RKO (cell line): Measurements from ENCODE around the gene RAB27A.
A peak's percentile ranks its signal among the peaks of the same experiment; 100 is the strongest.
"Not testable (repeated sequence)": the region's sequence is repeated elsewhere in the genome, so short reads cannot be mapped to it uniquely, and the experiment has no call there.

ENCODE experiments used
- DNase-seq: peaks from one replicate; pipeline ENCODE4 v3.0.0-alpha.2; 2016; ENCODE audit warnings: low spot score

RAB27A gene

DNA sequence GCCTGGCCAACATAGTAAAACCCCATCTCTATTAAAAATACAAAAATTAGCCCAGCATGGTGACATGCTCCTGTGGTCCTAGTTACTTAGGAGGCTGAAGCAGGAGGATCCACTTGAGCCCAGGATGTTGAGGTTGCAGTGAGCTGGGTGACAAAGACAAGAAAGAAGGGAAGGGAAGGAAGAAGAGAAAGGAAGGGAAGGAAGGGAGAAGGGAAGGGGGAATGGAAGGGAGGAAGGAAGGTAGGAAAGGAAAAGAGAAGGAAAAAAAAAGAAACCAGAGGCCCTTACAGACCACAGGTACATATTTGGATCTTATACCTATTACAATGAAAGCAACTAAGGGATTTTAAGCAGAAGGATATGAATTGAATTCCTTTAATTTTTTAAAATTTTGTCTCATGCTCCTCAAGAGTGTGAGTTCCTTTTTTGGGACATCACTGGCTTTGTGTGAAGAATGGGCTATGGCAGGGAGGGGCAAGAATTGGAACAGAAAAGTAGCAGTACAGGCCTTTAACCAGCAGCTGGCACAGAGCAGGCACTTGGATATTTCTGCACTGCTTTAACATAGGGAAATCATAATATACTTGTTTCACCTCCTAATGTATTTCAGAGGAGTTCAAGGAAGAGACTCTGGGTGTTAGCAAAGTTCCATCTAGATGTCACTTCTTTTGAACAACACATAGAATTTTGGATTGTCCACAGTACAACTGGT, 7.9 kb downstream of the RAB27A start:
- DNase-seq, result no peak

DNA sequence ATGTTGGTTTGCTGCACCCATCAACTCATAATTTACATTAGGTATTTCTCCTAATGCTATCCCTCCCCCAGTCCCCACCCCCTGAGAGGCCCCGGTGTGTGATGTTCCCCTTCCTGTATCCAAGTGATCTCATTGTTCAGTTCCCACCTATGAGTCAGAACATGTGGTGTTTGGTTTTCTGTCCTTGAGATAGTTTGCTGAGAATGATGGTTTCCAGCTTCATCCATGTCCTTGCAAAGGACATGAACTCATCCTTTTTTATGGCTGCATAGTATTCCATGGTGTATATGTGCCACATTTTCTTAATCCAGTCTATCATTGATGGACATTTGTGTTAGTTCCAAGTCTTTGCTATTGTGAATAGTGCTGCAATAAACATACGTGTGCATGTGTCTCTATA, 9.0 kb downstream of the RAB27A start:
- DNase-seq, result not testable (repeated sequence)

DNA sequence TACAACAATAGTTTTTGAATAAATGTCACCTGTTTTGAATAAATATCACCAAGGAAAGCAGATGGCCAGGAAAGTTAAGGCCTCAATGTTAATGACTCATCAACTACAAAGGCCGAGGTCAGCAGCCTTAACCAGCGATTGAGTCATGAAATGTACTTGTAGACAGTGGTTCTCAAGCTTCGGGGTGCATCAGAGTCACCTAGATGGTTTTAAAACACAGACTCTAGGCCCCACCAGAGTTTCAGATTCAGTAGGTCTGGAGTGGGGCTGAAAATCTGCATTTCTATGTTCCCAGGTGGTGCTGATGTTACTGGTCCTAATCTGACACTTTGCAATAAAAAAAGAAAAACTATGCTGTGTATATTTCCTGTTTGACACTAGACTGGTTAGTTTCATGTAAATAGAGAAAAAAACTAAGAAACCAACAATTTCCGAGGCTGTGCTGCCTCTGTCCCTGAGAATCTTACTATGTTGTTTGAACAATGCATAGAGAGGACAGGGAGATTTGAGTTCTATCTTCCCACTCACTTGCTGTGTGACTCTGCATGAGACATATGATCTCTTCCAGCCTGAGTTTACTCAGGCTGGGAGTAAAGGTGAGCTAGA, 9.8 kb downstream of the RAB27A start:
- peak; percentile 89 for DNase-seq

DNA sequence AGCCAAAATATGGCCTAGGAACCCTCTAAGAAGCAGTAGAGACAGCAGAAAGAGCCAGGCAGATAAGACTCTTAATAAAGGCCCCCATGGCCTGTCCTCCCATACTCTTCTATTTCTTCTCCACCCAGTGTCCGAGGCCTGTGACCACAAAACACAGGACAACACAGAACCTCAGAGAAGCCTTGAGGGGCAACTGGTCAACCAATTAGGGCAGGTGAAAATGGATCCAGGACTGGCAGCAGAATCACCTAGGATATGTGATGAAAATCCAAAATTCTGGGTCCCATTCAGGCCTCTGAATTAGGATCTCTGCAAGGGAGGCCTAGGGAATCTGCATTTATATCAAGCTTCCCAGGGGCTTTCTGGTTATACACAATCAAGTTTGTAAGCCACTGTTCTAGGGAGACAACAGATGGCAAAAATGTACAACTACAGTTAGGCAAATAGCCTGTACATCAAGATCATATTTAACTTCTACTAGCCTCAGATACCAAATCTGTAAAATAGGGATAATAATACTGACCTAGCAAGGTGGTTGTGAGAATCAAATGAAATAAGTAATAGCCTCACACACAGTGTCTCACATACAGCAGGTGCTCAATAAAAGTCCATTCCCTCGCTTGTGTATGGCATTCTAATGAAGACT, 10.4 kb downstream of the RAB27A start:
- no peak for DNase-seq

DNA sequence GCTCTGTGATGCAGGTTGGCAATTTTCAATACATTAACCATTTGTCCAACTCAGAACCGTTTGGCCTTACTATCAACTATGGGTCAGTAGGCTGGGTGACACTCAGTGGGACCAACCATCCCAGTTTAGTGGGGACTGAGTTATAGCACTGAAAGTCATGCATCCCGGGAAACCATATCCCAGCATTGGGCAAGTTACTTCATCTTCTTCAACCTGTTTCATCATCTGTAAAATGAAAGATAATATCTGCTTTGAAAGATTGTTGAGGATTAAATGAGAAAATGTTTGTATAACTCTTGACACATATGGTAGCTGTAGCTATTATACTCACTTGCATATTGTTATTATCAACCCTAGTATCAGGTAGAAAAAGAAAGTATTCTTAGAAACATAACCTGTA, 11.9 kb downstream of the RAB27A start:
- DNase-seq, result no peak

DNA sequence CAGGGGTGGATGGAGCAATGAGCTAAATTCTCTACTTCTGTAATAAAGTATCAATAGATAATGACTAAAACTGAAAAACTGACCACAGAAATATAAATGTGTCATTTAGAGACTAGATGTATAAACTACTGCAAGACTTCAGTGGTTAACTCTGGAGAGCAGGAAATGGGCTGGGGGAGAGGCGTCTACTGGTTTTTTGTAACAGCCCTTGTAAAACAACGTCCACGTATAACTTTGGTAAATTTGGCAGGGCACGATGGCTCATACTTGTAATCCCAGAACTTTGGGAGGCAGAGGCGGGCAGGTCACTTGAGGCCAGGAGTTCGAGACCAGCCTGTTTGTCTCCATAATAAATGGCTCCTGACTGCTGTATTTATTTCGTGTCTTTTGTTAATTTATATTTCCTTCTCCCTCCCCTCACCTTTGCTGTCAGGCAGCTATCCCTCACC, 12.5 kb downstream of the RAB27A start:
- no peak for DNase-seq

DNA sequence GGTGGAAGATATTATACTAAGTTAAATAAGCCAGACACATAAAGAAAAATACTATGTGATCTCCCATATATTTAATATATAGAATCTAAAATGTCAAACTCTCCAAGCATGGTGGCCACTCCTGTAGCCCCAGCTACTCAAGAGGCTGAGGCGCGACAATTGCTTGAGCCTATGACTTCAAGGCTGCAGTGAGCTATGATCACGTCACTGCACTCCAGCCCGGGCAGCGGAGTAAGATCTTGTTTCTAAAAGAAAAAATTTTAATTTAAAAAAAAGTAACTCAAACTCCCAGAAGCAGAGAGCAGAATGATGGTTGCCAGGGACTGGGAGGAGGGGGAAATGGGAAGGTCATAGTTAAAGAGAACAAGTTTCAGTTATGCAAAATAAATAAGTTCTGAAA, 13.3 kb downstream of the RAB27A start:
- DNase-seq, result no peak

DNA sequence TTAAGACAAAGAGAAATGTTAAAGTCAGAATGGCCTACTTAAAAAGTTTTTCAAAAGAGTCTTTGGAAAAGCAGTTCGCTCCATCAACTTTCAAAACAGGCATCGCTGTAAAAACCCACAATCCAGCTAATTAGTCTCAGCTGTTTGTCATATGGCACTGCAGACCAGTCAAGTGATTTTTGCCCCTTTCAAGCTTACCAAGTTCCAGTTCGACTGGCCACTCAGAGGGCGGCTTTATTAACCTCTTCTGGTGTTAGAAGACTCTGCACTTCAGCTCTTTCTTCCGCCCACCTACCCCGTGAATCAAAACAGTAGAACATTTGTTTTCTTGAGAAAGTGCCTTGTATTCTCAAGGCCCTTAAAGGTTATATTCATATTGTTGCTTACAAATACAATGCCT, 19.3 kb downstream of the RAB27A start:
- no peak for DNase-seq

DNA sequence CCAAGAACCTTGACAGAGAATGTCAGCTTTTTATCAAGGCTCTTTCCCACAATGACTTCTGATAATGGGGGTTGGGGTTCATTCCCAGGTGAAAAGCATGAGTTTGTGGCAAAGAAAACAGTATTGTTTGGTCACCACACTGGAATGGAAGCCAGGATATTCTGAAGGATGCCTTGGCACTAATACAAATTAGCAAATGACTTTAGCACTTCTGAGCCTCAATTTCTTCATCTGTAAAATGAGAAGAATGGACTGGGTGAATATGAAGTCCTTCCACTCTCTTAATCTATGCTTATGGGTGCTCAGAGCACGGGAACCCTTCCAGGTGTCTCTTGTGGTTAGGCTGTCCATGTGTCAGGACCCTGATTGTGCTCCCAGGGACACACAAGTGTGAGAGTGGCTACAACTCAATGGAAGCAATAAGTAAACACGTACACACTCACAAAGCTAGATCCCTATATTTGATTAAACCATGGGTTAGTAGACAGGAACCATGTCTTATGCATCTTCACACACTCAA, 21.4 kb downstream of the RAB27A start:
- no peak for DNase-seq

DNA sequence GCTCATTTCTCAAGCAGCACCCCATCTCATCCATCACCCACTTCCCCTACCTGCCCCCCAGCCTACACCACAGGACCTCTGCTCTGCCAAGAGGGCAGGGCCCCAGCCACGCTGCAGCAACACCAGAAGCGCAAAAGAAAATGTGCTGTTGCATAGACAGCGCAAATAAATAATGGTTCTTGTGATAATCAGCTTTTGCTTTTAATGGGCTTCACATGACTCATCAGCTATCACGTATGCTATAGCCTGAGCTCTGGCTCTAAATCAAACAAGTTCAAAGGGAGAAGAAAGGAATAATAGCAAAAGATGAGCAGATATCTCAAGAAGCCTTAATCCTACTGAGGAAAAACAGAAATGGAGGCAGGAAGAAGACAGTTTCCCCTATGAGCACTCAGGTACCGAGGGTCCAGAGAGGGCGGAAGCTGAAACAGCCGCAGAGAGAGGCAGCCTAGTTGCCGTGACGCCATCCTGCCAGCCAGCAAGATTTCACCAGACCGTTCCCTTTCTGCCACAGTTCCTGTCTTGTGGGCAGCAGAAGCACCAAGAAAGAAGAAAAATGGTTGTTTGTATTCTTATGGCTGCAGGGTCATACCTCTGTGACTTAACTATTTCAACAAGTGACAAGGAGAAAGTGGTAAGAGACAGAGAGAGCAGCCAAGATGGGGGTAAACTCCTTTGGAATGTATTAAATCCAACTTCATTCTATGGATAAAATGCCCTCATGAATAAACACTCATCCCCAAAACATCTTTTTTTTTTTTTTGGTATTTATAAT, 22.0 kb downstream of the RAB27A start:
- no peak for DNase-seq

DNA sequence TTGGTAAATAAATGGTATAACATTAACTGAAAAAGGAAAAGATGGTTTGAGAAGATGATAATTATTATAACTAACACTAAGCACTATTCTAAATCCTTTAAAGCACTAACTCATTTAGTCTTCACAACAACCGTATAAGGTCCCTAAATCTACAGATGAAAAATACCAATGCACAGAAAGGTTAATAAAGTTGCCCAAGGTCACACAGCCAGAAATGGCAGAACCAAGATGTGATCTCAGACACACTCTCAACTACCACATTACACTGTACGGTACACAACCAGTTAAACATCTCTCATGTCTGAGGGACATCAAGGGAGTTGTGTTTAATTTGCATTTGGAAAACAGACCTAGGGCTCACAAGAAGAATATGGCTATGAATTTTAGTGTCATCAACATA, 23.1 kb downstream of the RAB27A start:
- DNase-seq, result no peak

DNA sequence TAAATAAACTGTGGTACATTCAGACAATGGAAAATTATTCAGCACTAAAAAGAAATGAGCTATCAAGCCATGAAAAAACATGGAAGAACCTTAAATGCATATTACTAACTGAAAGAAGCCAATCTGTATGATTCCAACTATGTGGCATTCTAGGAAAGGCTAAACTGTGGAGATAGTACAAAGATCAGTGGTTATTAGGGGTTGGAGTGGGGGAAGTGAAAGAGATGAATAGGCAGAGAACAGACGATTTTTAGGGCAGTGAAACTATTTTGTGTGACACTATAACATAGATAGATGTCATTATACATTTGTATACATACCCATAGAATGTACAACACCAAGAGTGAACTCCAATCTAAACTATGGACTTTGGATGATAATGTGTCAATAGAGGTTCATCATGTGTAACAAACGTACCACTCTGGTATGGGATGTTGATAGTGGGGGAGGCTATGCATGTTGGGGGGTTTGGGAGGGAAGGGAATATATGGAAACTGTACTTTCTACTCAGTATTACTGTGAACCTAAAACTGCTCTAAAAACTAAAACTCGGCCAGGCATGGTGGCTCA, 29.0 kb downstream of the RAB27A start:
- DNase-seq, result no peak

DNA sequence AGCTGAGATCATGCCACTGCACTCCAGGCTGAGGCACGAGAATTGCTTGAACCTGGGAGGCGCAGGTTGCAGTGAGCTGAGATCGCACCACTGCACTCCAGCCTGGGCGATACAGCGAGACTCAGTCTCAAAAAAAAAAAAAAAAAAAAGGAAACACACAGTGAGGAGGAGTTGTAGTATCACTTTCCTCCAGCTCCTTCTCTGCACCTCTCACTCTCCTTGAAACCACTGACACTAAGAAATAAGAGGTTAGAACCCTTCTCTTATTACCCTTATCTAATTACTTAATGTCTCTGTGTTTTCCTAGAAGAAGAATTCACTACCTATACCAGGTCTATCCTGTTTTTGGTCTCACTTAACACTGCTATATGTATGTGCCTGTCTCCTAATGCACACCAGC, 31.7 kb downstream of the RAB27A start:
- DNase-seq, result no peak

DNA sequence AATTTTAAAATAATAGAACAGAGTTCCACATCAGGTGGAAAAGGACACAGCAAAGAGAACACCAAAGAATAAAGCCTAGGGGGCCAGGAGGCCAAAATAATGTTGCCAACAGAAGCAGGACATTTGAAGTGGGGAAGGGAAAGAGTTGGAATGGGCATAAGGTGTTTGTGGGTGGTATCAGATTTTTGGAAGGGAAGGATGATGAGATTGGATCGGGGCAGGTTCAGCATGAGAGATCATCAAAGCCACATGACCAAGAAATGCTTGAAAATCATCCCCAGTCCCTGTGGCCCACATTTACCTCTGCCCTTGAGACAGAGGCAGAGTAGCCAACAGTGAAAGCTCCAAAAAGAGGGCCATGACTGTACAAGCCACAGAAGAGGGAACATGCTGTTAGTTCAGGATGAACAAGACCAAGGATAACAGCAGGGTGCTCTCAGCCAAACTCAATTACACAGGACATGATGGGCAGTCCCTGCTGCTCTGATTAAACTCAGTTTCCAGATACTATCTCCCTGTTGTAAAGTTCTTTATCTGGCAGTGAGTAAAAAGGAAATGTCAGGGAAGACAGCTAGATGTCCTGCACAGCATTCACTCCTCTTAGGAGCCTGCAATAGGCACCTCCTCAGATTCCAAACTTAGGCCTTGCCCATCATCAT, 32.5 kb downstream of the RAB27A start:
- no peak for DNase-seq

DNA sequence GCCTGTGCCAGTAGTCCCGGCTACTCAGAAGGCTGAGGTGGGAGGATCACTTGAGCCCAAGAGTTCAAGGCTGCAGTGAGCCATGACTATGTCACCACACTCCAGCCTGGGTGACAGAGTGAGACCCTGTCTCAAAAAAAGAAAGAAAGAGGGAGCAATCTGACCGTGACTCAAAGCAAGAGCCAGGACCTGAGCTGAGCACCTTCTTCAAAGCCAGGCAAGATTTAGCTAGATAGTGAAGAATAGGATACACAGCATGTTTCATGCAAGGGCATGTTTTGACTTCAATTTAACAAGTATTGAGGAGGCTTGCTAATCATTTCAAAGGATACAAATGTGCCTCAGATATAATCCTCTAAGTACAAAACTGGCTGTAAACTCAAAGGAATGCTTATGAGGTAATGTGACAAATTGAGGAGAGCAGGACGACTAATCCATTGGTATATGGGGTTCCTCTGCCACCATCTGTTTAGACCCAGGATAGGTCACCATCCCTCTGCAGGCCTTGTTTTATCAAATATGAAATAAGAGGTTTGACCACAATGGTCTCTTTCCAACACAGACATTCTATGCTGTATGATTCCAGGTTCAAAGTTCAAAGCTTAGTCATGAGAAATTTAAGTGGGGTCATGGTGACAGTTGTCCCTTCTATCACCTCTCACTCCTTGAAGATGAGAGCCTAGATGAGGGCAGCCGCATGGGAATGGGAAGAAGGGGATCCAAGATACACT, 33.2 kb downstream of the RAB27A start:
- DNase-seq, result no peak

DNA sequence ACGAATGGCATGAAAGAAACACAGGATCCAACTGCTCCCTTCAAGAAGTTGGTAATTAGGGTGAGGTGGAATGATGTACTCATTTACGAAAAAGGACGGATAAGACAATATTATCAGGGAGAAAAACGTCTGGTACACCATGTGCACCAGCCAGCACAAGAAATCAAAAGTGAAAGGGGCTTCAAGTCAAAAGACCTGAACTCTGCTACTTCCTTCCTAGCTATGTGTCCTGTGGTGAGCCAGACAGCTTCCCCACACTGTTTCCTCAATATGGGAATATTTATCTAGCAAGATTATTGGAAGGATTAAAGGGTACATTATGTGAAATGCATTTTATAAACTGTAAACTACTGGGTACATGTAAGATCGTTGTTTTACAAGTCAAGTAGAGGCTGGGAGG, 33.9 kb downstream of the RAB27A start:
- DNase-seq, result no peak

DNA sequence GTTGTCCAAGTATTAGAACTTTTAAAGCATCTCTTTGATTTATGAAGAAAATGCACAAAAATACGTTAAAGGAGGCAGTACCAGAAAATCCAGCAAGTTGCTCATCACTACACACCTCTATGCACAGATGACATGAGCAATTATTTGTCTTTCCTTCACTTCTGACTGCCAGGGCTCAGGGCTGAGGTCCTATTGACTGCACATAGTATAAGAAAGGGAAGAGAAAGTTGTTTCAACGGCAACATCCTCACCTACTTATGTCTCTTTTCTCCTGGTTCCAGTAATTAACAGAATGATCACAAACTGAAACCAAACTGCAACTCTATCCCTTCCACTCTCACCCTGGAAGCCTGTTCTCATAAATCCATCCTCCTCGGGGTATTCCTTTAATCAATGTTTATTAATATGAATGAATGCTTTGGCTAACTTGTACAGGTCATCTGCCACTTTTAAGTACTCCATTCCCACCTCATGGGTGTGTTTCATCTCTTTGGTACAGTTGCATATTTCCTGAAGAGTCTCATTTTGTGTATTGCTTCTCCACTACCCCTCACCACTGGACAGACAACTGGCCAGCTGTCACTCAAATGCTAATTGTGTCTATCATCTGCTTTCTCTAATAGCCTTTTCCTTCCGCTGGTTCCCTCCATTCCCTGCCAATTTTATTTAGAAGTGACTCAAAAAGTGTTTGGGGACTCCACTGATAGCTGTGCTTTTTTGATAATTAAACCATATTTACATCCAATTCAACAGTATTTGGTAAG, 34.5 kb downstream of the RAB27A start:
- no peak for DNase-seq

DNA sequence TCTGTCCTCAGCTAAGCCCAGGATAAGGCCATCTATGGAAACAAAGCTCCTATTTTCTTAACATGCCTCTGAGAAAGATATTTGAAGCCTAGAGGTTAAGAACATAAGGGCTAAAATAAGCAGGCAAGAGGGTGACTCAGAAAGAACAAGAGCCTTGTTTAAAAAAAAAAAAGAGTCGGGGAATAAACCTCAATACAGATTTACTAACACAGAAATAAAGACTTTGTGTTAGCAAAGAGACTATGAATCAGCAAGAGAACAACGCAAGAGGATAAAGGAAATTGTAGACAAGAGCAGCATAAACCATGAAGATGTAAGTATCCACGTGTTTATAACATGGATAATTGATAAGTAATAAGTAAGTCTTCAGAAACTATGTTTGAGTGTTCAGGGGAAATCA, 36.0 kb downstream of the RAB27A start:
- DNase-seq, result no peak

DNA sequence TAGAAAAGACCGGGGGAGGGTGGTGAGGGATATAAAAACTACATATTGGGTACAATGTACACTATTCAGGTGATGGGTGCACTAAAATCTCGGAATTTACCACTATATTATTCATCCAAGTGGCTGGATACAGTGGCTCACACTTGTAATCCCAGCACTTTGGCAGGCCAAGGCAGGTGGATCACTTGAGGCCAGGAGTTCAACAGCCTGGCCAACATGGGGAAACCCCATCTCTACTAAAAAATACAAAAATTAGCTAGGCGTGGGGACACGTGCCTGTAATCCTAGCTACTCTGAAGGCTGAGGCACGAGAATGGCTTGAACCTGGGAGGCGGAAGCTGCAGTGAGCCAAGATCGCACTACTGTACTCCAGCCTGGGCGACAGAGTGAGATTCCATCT, 37.4 kb downstream of the RAB27A start:
- not testable (repeated sequence) for DNase-seq

DNA sequence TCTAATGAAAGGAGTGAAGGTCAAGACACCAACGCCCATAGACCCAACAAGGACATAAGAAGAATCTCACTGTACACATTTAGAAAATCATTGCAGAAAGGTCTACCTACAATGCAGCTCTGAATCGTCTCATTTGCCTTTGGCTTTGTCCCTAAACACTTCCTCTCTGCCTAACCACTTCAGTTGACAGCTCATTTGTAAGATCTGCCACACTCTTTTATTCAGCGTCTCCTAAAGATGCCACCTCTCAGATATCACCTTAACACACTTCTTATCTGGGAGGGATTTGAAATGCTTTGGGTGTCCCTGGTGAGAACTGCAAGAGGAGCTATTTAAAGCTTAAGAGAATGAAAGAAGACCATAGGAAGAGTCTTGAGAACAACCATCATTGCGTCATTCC, 38.7 kb downstream of the RAB27A start:
- no peak for DNase-seq
